Measurements from ENCODE around the gene IBTK.
"Not testable (repeated sequence)": the region's sequence is repeated elsewhere in the genome, so short reads cannot be mapped to it uniquely, and the experiment has no call there.

The IBTK gene

GRCh38 chr6:82204020-82204419 is 43.5 kb downstream of the IBTK start:
- H3K4me1 ChIP-seq, result peaks cover 0 to 15% (median 0%) of the 10 kb centered on the region in 4 donors
- no peaks in the 10 kb centered on the region for H3K9me3 ChIP-seq
- no peak for DNase-seq
- TF ChIP-seq, protein P1, sequence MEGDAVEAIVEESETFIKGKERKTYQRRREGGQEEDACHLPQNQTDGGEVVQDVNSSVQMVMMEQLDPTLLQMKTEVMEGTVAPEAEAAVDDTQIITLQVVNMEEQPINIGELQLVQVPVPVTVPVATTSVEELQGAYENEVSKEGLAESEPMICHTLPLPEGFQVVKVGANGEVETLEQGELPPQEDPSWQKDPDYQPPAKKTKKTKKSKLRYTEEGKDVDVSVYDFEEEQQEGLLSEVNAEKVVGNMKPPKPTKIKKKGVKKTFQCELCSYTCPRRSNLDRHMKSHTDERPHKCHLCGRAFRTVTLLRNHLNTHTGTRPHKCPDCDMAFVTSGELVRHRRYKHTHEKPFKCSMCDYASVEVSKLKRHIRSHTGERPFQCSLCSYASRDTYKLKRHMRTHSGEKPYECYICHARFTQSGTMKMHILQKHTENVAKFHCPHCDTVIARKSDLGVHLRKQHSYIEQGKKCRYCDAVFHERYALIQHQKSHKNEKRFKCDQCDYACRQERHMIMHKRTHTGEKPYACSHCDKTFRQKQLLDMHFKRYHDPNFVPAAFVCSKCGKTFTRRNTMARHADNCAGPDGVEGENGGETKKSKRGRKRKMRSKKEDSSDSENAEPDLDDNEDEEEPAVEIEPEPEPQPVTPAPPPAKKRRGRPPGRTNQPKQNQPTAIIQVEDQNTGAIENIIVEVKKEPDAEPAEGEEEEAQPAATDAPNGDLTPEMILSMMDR (IDR thresholded peaks at IDR 0.05), result no peak
- intact Hi-C loops (cut with DNase I; ENCODE audit: low total_unique reads), result no loop called here
- H3K4me3 ChIP-seq, result no peak overlapping the region
- no peak overlapping the region for H3K27ac ChIP-seq
- peaks cover 37 to 47% (median 47%) of the 10 kb centered on the region in 3 donors for H3K36me3 ChIP-seq
- no peaks in the 10 kb centered on the region for H3K27me3 ChIP-seq

DNA sequence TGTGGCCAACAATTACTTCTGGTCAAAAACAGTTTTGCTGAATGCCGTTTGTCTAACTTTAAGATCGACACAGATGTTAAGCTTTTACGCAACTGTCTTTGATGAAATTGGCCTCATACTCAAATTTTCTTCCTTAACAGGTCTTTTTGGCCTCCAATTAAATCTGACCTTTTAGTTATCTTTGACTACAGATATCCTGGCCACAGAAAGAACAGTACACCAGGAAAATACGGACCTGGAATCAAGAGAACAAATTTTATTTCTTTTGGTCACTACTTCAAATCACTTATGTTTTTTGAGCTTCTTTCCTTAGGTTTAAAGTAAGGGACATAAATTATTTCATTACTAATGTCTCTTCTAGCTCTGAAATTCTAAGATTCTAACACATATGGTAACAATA is 49.8 kb downstream of the IBTK start:
- H3K4me1 ChIP-seq, result no peaks in the 10 kb centered on the region

GRCh38 chr6:82197245-82197644 is 50.3 kb downstream of the IBTK start:
- H3K9me3 ChIP-seq; intact Hi-C loops (cut with DNase I; ENCODE audit: low total_unique reads); H3K4me3 ChIP-seq; H3K4me1 ChIP-seq; DNase-seq; H3K27ac ChIP-seq; H3K27me3 ChIP-seq: not testable (repeated sequence)
- peaks cover 64 to 90% (median 79%) of the 10 kb centered on the region in 3 donors for H3K36me3 ChIP-seq

More for the DNA sequence above, 49.8 kb downstream of the IBTK start:
- peaks cover 59 to 89% (median 80%) of the 10 kb centered on the region in 3 donors for H3K36me3 ChIP-seq
- intact Hi-C loops (cut with DNase I; ENCODE audit: low total_unique reads), result no loop called here
- no peaks in the 10 kb centered on the region for H3K27me3 ChIP-seq
- H3K4me3 ChIP-seq, result no peak overlapping the region
- H3K9me3 ChIP-seq, result no peaks in the 10 kb centered on the region
- TF ChIP-seq, protein P1 (IDR thresholded peaks at IDR 0.05), result no peak
- DNase-seq, result no peak
- no peak overlapping the region for H3K27ac ChIP-seq

DNA sequence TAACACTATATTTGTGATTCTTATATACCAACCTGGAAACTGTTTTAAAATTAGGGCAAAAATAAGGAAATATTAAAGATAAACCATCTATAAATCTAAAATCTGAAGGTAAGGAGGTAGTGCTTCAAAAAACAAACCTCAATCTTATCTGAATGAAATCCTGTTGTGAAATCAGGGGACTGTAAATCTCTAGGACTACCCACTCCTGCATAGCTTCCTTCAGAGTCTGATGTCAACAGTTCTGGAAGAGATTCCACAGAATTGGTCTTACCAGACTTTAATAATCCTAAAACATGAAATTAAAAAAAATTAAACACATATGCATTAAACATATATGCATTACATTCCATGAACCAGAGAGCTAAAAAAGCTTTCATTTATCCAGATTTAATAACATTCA is 51.4 kb downstream of the IBTK start:
- Histone ChIP-seq H3K36me3 (peaks cover 70 to 90% (median 74%) of the 10 kb centered on the region in 3 donors), H3K27me3 (no peaks in the 10 kb centered on the region)
- DNase-seq, result no peak

GRCh38 chr6:82195619-82196018 is 51.9 kb downstream of the IBTK start:
- H3K27me3 ChIP-seq, result no peaks in the 10 kb centered on the region
- TF ChIP-seq, protein P1 (IDR thresholded peaks at IDR 0.05), result no peak
- no peaks in the 10 kb centered on the region for H3K4me1 ChIP-seq
- no peak for DNase-seq
- no peak overlapping the region for H3K4me3 ChIP-seq
- intact Hi-C loops (cut with DNase I; ENCODE audit: low total_unique reads), result no loop called here
- peaks cover 65 to 95% (median 69%) of the 10 kb centered on the region in 3 donors for H3K36me3 ChIP-seq
- no peaks in the 10 kb centered on the region for H3K9me3 ChIP-seq
- H3K27ac ChIP-seq, result no peak overlapping the region

More for the DNA sequence above, 51.4 kb downstream of the IBTK start:
- TF ChIP-seq, protein P1 (IDR thresholded peaks at IDR 0.05), result no peak
- Histone ChIP-seq H3K27ac (no peak overlapping the region), H3K9me3 (no peaks in the 10 kb centered on the region), H3K4me3 (no peak overlapping the region), H3K4me1 (no peaks in the 10 kb centered on the region)
- intact Hi-C loops (cut with DNase I; ENCODE audit: low total_unique reads), result no loop called here

- peaks cover 30 to 54% (median 43%) of the 10 kb centered on the region in 3 donors for H3K36me3 ChIP-seq
- H3K4me3 ChIP-seq, result no peak overlapping the region
- DNase-seq, result no peak
- H3K27ac ChIP-seq, result no peak overlapping the region
- H3K27me3 ChIP-seq, result no peaks in the 10 kb centered on the region
- TF ChIP-seq, protein P1 (IDR thresholded peaks at IDR 0.05), result no peak
- H3K4me1 ChIP-seq, result peaks cover 0 to 22% (median 2%) of the 10 kb centered on the region in 4 donors
- H3K9me3 ChIP-seq, result no peaks in the 10 kb centered on the region
- intact Hi-C loops (cut with DNase I; ENCODE audit: low total_unique reads), result no loop called here
These were observed 61.5 kb downstream of the IBTK start for GRCh38 chr6:82185948-82186535.

Measured in tibial artery (tissue), 4 donors.